Fibroblast of villous mesenchyme (primary cell): ENCODE results near the gene KISS1R. TPM values are rescaled to one million over a fixed set of nuclear protein-coding genes. Genes with fewer than 3 reads are reported as not detected.

ENCODE experiments used
- DNase-seq: peaks from one replicate; pipeline ENCODE4 v3.0.0-alpha.2; 2010; ENCODE audit warnings: low read depth
- H3K4me3 ChIP-seq: 2 replicates; pipeline ENCODE4 v1.5.1; 2011; ENCODE audit warnings: low read depth, mild to moderate bottlenecking, low read length
- CTCF ChIP-seq: IDR thresholded peaks from 2 replicates; pipeline ENCODE4 v1.5.1; 2012; ENCODE audit warnings: low read depth, mild to moderate bottlenecking, low read length; ENCODE audit not compliant: insufficient read depth
- total RNA-seq: library from RNA; depleted of rRNA; stranded (reverse); fragments of >200 nt; gene quantifications from 2 replicates; pipeline ENCODE4 v1.2.3, GENCODE V29; 2012

The KISS1R gene
- total RNA-seq, 1 donor, result not detected

- DNase-seq, result peak; percentile 84
- TF ChIP-seq CTCF, result no peak
- H3K4me3 ChIP-seq, result peak overlapping the region; percentile 91
Measured at GRCh38 chr19:926589-927350, 9.6 kb downstream of the KISS1R start.

GRCh38 chr19:927351-927779 lies 10.2 kb downstream of the KISS1R start:
- H3K4me3 ChIP-seq, result peak overlapping the region; percentile 91
- no peak for DNase-seq
- no peak for TF ChIP-seq CTCF

GRCh38 chr19:927780-928401 lies 10.8 kb downstream of the KISS1R start:
- no peak for TF ChIP-seq CTCF
- peak; percentile 43 for DNase-seq
- peak overlapping the region; percentile 91 for H3K4me3 ChIP-seq

- DNase-seq, result peak; percentile 65
- no peak for TF ChIP-seq CTCF
- peak overlapping the region; percentile 91 for H3K4me3 ChIP-seq
Measured at GRCh38 chr19:928471-929202, 11.5 kb downstream of the KISS1R start.

GRCh38 chr19:929203-929890 lies 12.2 kb downstream of the KISS1R start:
- DNase-seq, result no peak
- TF ChIP-seq CTCF, result no peak

GRCh38 chr19:929891-930258 lies 12.7 kb downstream of the KISS1R start:
- no peak overlapping the region for H3K4me3 ChIP-seq
- TF ChIP-seq CTCF, result no peak

More at GRCh38 chr19:929203-929890, 12.2 kb downstream of the KISS1R start:
- H3K4me3 ChIP-seq, result no peak overlapping the region

More at GRCh38 chr19:929891-930258, 12.7 kb downstream of the KISS1R start:
- DNase-seq, result no peak
